GM03348 (cell line): Measurements from ENCODE around the gene SMARCA1.

Experiments used
- DNase-seq: peaks from one replicate; pipeline ENCODE4 v3.0.0; 2012; ENCODE audit warnings: low spot score

SMARCA1 gene

DNA sequence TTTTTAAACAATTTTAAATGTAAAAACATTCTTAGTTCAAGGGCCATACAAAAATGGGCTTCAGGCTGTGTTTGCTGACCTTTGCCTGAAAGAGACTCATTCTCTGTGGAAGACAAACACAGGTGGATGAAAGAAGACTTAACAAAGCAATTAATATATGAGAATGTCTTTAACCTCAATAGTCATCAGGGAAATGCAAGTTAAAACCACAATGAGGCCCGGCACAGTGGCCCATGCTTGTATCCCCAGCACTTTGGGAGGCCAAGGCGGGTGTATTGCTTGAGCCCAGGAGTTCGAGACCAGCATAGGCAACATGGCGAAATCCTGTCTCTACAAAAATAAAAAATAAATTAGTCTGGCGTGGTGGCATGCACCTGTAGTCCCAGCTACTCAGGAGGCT, 7.1 kb upstream of the SMARCA1 start:
- no peak for DNase-seq

GRCh38 chrX:129529685-129530281, 6.5 kb upstream of the SMARCA1 start:
- no peak for DNase-seq

- DNase-seq = no peak
Measured at GRCh38 chrX:129525896-129526295, 2.6 kb upstream of the SMARCA1 start.

DNA sequence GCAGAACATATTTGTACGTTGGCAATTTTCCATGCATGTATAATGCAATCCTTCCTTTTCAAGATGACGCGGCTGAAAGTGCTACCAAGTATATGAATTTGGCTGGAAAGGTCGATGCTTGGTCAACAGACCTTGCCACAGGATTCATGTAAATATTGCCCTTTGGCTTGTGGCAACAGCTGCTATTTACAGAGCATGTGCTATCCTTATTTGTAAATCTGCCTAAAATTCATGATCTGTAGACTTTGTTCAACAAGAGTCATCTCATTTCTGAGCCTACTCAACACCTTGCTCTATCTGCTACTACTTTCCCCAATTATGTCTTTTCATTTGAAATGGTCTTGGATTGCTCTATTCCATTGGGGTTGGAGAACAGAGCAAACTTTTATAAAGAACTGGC, 1.9 kb upstream of the SMARCA1 start:
- DNase-seq = no peak

- DNase-seq = no peak
Measured at GRCh38 chrX:129524250-129524850, 1.1 kb upstream of the SMARCA1 start.

DNA sequence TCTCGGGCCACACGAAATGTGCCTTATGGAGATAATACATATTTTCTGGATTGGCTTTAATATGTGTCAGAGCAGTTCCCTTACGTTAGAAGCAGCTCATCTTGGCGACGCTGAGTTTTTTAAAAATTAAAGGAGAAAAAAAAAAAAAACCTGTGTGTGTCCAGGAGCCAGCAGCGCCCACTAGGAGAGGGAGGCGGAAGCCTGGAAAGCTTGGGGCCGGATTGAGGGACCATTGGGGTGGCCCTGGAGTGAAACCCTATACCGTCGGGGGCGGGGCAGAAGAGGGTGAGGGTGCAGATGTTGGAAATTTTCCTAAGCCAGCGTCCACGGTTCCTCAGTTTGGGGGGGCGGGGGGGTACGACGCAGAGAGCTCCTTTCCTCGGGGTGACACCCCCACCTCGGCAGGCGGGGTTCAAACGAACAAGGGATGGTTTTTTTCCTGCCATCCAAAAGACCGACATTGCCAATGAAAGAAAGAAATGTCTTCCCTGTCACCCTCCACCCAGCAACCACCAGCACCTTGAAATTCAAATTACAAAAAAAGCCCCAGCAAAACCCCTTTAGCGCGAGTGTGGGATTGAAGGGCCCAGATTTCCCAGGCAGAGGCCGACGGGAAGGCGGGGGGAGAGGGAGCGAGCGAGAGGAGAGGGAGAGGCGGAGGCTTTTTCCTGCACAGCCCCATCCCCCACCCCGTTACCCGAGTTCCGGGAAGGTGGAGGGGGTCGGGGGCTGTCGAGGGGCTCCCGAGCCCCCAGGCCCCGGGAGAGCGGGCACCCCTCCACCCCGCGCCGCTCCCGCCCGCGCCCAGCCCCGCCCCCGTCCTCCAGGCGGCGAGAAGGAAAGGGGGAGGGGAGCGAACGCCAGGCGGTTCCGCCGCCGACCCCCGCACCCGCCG, 859 bp downstream of the SMARCA1 start:
- DNase-seq = peak; percentile 76

GRCh38 chrX:129520151-129520550, 3.1 kb downstream of the SMARCA1 start:
- DNase-seq = no peak

DNA sequence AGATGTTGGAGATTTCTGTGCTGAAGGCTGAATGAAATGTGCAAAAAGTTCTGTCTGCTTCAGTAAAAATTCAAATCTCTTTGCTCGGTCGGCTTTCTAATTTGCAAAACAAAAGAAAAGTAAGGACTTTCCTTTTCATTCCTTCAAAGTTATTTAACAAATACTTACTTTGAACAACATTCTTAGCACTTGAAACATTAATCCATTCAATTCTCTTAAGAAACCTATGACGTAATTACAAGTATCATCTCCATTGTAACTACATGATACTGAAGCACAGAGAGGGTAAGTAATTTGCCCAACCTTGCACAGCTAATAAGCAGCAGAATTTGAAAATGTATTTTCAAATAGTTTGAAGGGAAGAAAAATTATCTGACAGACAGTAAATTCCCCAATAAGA, 6.9 kb downstream of the SMARCA1 start:
- DNase-seq = no peak

DNA sequence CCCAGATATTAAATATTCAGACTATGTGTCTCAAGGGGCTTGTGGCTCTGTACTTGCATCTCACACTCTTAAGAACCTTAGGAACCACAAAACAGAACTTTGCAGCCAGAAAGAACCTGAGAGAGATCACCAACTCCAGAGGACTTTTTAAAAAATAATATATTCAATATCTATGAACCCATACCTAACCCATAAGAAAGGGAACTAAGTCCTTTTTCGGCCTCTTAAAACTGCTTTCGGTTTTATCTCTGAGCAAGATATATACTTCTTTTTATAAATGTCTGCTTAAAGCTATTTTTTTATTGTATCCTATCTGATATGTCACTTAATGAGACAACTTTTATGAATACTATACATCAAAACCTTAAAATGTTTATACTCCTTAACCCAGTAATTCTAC, 10.9 kb downstream of the SMARCA1 start:
- no peak for DNase-seq

DNA sequence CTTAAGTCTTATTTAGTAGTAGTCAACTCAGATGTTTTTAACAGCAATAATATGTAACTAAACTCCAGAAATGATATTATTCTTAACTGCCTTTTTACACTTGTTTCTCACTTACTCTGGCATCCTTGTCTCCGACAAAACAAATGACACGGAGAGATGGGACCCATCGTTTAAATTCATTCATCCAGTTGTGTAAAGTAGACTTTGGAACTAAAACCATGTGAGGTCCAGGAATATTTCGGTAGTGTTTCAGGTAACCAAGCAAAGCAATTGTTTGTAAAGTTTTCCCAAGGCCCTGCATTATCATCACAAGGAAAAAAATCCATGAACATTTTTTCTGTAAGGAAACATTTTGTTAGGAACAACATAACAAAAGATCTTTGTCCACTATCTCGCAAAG, 11.6 kb downstream of the SMARCA1 start:
- DNase-seq = no peak

DNA sequence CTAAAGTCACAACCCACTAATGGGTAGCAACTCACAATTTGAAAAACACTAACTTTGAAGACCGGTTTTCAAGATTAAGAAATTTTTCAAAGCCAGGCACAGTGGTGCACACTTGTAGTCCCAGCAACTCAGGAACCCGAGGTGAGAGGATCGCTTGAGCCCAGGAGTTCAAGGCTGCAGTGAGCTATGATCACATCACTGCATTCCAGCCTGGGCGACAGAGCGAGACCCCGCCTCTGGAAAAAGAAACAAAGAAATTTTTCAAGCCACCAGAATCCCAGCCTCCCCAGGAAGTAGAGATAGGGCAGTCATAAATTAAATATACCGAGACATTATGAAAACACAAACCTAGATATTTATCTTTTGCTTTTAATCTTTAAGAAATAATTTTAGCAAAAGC, 13.0 kb downstream of the SMARCA1 start:
- DNase-seq = no peak

GRCh38 chrX:129497146-129497843, 26.0 kb downstream of the SMARCA1 start:
- no peak for DNase-seq

DNA sequence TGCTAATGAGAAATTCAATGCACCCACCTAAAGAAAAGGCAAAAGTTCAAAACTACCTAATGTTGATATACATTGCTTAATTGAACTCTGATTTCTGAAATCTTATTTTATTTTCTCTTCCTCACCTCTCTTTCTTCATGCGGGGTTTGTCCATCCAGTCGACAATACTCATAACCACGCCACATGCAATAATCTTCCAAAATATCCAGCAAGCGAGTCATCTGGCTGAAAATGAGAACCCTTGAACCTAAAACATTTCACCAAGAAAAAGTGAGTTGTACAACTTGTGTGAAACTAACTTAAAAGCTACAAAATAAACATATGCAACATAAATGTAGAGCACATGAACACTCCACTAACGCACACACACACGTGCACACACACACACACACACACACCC, 26.7 kb downstream of the SMARCA1 start:
- peak; percentile 30 for DNase-seq

- peak; percentile 6 for DNase-seq
Measured at GRCh38 chrX:129495900-129496299, 27.4 kb downstream of the SMARCA1 start.

- DNase-seq = no peak
Measured at GRCh38 chrX:129494887-129495286, 28.4 kb downstream of the SMARCA1 start.

- DNase-seq = peak; percentile 21
Measured at GRCh38 chrX:129493643-129494042, 29.6 kb downstream of the SMARCA1 start.

DNA sequence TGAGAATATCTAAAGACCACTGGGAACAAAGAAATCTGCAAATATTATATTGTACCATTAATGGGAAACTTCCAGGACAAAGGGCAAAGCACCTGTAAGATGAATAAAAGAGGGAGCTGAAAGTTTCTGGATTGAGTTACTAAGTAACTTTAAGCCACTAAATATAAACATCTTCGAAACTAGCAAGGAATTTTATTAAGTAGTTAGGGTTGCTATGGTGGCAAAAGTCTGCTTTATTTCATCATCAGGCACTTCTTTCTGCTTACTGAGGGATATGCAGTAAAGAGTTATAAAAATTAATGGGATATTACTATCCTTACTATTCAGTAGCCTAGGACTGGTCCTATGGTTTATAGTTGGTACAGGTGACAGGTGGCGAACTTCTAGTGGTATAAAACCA, 33.0 kb downstream of the SMARCA1 start:
- DNase-seq = no peak

GRCh38 chrX:129488359-129488758, 34.9 kb downstream of the SMARCA1 start:
- no peak for DNase-seq

DNA sequence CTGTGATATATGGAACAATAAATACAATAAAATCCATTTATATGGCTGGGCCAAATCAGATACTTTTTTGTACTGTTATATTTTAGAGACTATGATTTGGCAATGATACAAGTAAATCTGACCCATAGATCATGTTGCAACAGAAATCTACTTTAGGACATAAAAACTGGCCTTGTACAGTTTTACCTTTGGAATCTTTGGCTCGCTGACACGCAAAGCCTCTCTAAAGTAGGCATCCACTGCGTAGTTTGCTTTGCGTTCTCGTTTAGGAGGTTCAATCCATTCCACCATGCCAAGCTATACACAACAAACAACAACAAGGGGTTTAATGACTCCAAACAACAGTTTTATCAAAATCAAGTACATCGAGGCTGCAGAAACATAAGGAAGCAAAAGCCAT, 42.4 kb downstream of the SMARCA1 start:
- DNase-seq = no peak

- no peak for DNase-seq
Measured at GRCh38 chrX:129478516-129478915, 44.8 kb downstream of the SMARCA1 start.

DNA sequence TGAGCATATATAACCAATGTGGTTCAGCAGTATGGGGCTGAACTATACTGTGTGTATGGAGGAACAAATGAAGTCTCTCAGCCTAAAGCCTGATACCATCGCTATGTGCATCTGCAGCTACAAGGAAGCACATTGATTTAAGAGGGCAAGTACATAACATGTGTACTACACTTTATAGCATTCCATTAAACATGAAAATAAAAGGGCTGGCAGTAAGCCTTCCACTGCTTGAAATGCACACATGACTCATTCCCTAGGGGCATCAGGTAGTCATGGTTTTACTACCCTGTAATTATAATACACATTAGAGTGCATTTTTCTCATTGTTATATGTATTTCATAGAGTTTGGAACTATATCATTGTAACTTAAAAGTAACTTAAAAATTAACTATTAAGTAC, 51.2 kb downstream of the SMARCA1 start:
- DNase-seq = peak; percentile 8

DNA sequence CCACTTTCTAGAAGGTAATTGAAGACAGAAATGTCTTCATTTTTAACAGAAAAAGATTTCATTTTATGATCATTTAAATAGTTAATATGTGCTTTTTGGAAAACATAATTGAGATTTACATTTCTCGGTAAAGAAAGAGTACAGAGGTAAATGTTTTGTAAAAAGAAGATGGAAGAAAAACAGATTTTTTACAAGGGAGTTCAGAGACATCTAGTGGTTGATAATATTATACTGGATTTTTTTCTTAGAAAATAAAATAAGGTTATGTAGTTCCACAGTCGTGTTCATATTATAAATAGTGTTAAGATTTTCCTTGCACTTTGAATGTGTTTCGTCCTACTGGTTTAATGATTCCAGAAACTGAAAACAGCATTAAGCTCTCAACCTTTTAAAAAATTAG, 60.6 kb downstream of the SMARCA1 start:
- DNase-seq = peak; percentile 4
